ENCODE results near the gene EVA1A.

EVA1A gene

DNA sequence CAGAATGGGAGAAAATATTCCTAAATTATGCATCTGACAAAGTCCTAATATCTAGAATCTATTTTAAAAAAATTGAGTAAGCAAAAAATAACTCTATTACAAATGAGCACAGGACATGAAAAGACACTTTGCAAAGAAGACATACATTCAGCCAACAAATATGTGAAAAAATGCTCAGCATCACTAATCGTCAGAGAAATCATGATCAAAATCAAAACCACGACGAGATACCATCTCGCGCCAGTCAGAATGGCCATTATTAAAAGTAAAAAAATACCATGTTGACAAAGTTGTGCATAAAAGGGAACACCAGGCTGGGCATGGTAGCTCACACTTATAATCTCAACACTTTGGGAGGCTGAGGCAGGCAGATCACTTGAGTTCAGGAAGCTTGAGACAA is 63.5 kb downstream of the EVA1A start:
- TF ChIP-seq, protein P1, sequence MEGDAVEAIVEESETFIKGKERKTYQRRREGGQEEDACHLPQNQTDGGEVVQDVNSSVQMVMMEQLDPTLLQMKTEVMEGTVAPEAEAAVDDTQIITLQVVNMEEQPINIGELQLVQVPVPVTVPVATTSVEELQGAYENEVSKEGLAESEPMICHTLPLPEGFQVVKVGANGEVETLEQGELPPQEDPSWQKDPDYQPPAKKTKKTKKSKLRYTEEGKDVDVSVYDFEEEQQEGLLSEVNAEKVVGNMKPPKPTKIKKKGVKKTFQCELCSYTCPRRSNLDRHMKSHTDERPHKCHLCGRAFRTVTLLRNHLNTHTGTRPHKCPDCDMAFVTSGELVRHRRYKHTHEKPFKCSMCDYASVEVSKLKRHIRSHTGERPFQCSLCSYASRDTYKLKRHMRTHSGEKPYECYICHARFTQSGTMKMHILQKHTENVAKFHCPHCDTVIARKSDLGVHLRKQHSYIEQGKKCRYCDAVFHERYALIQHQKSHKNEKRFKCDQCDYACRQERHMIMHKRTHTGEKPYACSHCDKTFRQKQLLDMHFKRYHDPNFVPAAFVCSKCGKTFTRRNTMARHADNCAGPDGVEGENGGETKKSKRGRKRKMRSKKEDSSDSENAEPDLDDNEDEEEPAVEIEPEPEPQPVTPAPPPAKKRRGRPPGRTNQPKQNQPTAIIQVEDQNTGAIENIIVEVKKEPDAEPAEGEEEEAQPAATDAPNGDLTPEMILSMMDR (IDR thresholded peaks at IDR 0.05; ENCODE audit: extremely low read depth, insufficient read depth, missing control alignments) = no peak
- in situ Hi-C loops (cut with MboI; ENCODE audit: low pct_unique_long_range_greater_than_20kb, low sequenced_read_pairs, unreplicated experiment) = no loop called here
- no peak for DNase-seq (ENCODE audit: low spot score)

GRCh38 chr2:75495862-75496261 is 64.9 kb downstream of the EVA1A start:
- in situ Hi-C loops (cut with MboI; ENCODE audit: low pct_unique_long_range_greater_than_20kb, low sequenced_read_pairs, unreplicated experiment) = no loop called here
- no peak for DNase-seq (ENCODE audit: low spot score)
- TF ChIP-seq, protein P1 (IDR thresholded peaks at IDR 0.05; ENCODE audit: extremely low read depth, insufficient read depth, missing control alignments) = no peak

DNA sequence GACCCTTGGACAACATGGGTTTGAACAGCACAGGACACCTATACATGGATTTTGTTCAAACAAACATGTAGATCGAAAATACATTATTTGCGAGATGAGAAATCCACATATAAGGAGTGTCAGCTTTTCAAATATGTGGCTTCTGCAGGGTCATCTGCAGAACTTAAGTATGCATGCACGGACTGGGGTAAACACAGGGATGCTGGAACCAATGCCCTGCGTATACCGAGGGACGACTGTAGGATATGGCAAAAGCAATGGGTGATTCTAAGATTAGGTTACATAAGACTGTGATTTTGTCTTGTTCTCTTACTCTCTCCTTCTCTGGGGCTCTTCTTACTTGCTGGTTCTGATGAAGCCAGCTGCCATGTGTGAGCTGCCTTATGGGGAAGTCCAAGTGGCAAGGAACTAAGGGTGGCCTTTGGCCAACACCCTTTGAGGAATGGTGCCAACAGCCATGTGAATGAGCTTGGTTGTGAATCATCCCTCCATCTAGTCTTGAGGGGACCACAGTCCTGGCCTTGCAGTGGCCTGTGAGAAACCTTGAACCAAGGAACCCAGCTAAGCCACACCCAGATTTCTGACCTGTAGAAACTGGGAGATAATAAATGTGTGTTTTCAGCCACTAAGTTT is 66.5 kb downstream of the EVA1A start:
- DNase-seq (ENCODE audit: low spot score) = no peak
- in situ Hi-C loops (cut with MboI; ENCODE audit: low pct_unique_long_range_greater_than_20kb, low sequenced_read_pairs, unreplicated experiment) = no loop called here
- TF ChIP-seq, protein P1 (IDR thresholded peaks at IDR 0.05; ENCODE audit: extremely low read depth, insufficient read depth, missing control alignments) = no peak

DNA sequence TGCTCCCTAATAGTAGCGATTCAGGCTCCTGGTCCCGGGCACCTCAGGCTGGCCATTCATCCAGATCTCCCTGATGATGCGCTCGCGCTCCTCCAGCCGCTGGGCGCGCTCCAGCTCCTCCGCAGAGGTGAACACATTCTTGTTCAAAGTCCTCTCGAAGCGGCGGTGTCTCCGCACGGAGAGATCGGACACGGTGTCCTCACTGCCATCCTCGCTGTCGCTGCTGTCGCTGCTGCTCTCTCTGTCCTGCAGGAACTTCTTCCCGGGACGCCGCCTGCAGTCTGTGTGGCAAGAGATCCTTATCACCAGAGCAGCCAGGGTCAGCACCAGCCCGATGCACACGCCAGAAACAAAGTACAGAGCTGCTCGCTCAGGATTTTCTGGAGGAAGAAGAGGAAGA is 67.5 kb downstream of the EVA1A start:
- in situ Hi-C loops (cut with MboI; ENCODE audit: low pct_unique_long_range_greater_than_20kb, low sequenced_read_pairs, unreplicated experiment) = no loop called here
- TF ChIP-seq, protein P1 (IDR thresholded peaks at IDR 0.05; ENCODE audit: extremely low read depth, insufficient read depth, missing control alignments) = no peak
- DNase-seq (ENCODE audit: low spot score) = no peak

DNA sequence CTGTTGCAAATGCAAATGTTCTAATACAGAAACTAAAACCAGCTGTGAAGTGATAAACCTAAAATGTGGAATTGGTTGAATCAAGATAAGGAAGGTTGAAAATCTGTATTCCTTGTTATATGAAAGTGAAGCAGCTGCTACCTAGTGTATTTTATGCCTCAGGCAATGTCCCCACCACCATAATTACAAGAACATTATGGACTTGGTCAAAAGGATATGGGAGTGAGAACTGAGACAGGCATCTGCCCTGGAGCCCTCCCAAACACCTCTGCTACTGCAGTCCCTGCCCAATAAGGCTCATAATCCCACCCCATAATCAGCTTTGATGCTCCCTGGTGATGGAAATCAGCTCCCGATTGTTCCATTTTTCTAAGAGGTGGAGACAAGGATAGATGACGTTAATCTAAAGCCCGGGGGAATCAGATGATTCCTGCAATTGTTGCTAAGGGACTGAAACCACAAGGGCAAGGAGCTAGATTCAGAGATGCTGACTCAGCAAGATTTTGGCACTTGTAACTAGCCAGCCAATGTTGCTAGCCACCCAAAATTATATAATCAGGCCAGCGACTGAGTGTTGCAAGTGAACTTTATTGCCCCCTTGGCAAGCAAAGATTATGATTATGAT is 69.5 kb downstream of the EVA1A start:
- DNase-seq (ENCODE audit: low spot score) = no peak
- in situ Hi-C loops (cut with MboI; ENCODE audit: low pct_unique_long_range_greater_than_20kb, low sequenced_read_pairs, unreplicated experiment) = no loop called here
- TF ChIP-seq, protein P1 (IDR thresholded peaks at IDR 0.05; ENCODE audit: extremely low read depth, insufficient read depth, missing control alignments) = no peak

DNA sequence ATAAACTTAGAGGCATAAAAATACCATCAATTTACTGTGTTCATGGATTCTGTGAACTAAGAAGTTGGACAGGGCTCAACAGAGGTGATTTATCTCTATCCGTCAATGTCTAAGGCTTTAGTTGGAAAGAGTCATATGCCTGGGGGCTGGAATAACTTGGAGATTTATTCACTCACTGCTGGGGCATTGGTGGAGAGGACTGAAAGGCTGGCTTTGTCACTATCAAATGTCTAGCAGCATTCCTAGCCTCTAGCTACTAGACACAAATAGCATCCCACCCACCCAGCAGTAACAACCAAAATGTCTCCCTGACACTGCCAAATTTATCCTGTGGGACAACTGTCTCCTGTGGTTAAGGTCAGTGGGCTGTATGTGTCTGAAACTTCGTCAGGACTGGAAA is 71.0 kb downstream of the EVA1A start:
- DNase-seq (ENCODE audit: low spot score) = no peak
- in situ Hi-C loops (cut with MboI; ENCODE audit: low pct_unique_long_range_greater_than_20kb, low sequenced_read_pairs, unreplicated experiment) = no loop called here
- TF ChIP-seq, protein P1 (IDR thresholded peaks at IDR 0.05; ENCODE audit: extremely low read depth, insufficient read depth, missing control alignments) = no peak
